ENCODE results near the gene NEURL4.

NEURL4 gene

GRCh38 chr17:7309628-7310027 is 19.5 kb downstream of the NEURL4 start:
- Histone ChIP-seq H3K27ac (ENCODE audit: poor library complexity, severe bottlenecking) (peak overlapping the region; percentile 94), H3K27me3 (ENCODE audit: insufficient read depth, poor library complexity, severe bottlenecking) (no peaks in the 10 kb centered on the region), H3K4me3 (ENCODE audit: severe bottlenecking) (no peak overlapping the region), H3K4me1 (ENCODE audit: insufficient read depth, poor library complexity, severe bottlenecking) (peaks cover 11% of the 10 kb centered on the region), H3K9me3 (ENCODE audit: severe bottlenecking) (no peaks in the 10 kb centered on the region), H3K36me3 (ENCODE audit: low read depth) (peaks cover 55% of the 10 kb centered on the region)
- no peak for TF ChIP-seq CTCF (IDR thresholded peaks at IDR 0.05; ENCODE audit: poor library complexity, severe bottlenecking)
- ATAC-seq (ENCODE audit: low read depth) (no peak), DNase-seq (ENCODE audit: low spot score) (no peak)

DNA sequence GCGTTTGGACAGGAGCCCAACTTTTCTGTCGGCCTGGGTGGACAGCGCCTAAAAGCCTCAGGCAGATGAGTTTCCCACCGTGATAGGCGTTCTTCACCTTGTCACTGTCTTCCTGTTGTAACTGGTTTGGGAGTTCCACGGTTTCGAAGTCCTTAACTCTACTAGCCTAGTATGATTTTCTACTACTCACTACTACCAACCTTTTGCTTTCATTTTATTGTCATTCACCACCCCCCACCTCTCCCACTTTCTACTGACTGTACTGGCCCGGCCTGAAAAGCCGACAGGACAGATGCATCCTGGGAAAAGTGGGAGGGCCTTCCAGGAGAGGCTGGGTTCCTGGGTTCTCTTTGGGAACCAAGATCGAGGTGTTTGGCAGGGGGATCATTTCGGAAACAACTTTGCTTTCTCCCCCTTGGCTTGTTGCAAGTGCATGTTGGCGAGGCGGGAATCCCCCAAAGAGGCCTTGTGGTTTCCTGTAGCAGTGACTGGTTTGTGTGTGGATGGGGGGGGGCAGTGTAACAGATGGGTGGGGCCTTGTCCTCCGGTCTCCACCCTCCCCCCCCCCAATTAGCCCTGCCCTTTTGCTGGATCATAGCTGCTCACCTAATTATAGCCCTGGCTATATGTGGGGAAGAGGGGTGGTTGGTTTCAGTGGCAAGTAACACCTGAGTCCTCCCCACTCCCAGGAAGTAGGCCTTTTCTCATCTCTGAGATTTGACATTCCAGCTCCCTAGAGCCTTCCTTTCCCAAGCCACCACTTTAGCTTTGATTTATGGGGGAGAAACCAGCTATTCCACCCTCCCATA is 20.3 kb downstream of the NEURL4 start:
- H3K4me3 ChIP-seq (ENCODE audit: severe bottlenecking): peak overlapping the region; percentile 93
- no peaks in the 10 kb centered on the region for H3K9me3 ChIP-seq (ENCODE audit: severe bottlenecking)
- peak overlapping the region; percentile 94 for H3K27ac ChIP-seq (ENCODE audit: poor library complexity, severe bottlenecking)
- H3K4me1 ChIP-seq (ENCODE audit: insufficient read depth, poor library complexity, severe bottlenecking): peaks cover 8% of the 10 kb centered on the region
- peaks cover 54% of the 10 kb centered on the region for H3K36me3 ChIP-seq (ENCODE audit: low read depth)
- no peak for TF ChIP-seq CTCF (IDR thresholded peaks at IDR 0.05; ENCODE audit: poor library complexity, severe bottlenecking)
- DNase-seq (ENCODE audit: low spot score) (no peak), ATAC-seq (ENCODE audit: low read depth) (peak; percentile 31)
- H3K27me3 ChIP-seq (ENCODE audit: insufficient read depth, poor library complexity, severe bottlenecking): no peaks in the 10 kb centered on the region

DNA sequence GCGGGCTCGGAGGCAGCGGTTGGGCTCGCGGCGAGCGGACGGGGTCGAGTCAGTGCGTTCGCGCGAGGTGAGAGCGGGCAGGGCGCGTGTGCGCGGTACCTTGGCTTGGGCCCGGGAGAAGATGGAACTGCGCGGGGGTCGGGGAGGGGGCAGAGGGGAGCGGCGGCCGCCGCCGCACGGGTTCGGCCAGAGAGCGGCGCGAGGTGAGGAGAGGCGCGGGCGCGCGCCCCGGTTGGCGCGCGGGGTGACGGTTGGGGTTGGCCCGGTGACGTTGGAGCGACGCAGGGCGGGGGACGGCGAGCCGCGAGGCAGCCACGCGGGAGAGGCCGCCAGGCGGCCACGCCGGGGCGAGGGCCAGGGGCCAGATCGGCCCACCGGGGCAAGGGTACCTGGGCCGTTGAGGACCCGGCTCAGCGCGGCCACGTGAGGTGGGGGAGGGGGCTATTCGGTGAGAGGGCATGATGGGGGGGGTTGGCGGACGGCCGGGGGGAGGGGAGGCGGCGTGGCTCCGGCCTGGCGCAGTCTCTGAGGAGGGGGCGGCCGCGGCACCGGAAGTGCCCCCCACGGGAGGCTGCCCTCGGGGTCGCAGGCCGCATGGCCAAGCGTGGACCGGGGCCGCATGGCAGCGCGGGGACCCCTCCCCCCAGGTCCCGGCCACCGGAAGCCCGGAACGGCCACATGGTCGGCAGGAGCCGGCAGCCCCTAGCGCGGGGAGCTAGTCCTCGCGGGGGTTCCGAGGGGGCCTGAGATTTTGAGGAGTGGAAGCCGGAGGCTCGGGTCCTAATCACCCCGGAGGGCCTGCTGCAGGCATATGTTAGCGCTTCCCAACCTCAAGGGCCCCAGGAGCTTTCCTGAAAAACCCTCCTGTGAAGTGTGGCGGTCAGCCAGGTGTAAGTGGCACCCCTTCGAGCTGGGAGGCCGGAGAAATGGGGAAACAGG is 21.2 kb downstream of the NEURL4 start:
- Histone ChIP-seq H3K4me3 (ENCODE audit: severe bottlenecking) (peak overlapping the region; percentile 93), H3K27me3 (ENCODE audit: insufficient read depth, poor library complexity, severe bottlenecking) (no peaks in the 10 kb centered on the region), H3K9me3 (ENCODE audit: severe bottlenecking) (no peaks in the 10 kb centered on the region), H3K36me3 (ENCODE audit: low read depth) (peaks cover 45% of the 10 kb centered on the region), H3K4me1 (ENCODE audit: insufficient read depth, poor library complexity, severe bottlenecking) (peaks cover 8% of the 10 kb centered on the region), H3K27ac (ENCODE audit: poor library complexity, severe bottlenecking) (peak overlapping the region; percentile 94)
- ATAC-seq (ENCODE audit: low read depth): no peak
- no peak for DNase-seq (ENCODE audit: low spot score)
- no peak for TF ChIP-seq CTCF (IDR thresholded peaks at IDR 0.05; ENCODE audit: poor library complexity, severe bottlenecking)

DNA sequence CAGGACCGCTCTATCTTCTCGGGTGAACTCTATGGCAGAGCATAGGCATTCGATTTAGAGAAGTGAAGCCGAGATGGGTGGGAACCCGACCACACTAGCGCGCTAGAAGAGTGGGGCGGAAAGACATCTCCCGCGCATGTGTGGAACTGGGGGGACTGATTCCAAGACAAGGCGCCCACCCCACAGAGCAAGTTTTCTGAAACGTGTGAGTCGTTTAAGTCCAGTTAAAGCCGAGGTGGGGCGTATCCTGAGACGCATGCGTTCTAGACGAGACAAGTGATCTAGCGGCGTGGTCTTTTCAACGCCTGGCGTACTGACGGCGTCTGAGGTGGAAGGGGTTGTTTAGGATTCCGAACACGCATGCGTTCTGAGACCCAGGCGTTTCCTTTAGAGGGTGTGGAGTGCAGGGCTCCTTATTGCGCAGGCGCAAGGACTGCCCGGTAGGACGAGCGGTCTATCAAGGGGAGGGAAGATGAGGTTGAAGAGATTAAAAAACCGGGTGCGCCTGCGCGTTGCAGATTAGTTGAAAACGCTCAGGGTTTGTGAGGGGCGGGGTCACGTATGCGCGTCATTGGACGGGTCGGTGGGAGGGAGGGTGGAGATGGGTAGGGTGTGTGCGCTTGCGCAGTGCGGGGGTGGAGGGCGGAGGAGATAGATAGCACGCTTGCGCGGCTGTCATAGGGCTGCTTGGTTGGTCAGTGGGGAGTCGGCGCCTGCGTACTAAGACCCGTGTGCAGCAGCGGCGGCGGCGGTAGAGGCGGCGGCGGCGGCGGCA is 22.0 kb downstream of the NEURL4 start, which contains the start of gene EIF5A:
Gene EIF5A (plus strand): TSS at position 718 of the 775 bp plus-strand sequence. CDS start 2,008 bp downstream, outside the sequence.
- Histone ChIP-seq H3K4me1 (ENCODE audit: insufficient read depth, poor library complexity, severe bottlenecking) (peaks cover 8% of the 10 kb centered on the region), H3K9me3 (ENCODE audit: severe bottlenecking) (no peaks in the 10 kb centered on the region), H3K27ac (ENCODE audit: poor library complexity, severe bottlenecking) (peak within 1 kb of the TSS; percentile 94), H3K4me3 (ENCODE audit: severe bottlenecking) (peak within 1 kb of the TSS; percentile 93), H3K27me3 (ENCODE audit: insufficient read depth, poor library complexity, severe bottlenecking) (no peaks in the 10 kb centered on the region), H3K36me3 (ENCODE audit: low read depth) (peaks cover 37% of the 10 kb centered on the region)
- no peak for TF ChIP-seq CTCF (IDR thresholded peaks at IDR 0.05; ENCODE audit: poor library complexity, severe bottlenecking)
- ATAC-seq (ENCODE audit: low read depth) (peak; percentile 82), DNase-seq (ENCODE audit: low spot score) (peak; percentile 100)

All from RWPE2 (cell line).